Motor neuron (in vitro differentiated cells): ENCODE results near the gene CYB561D1. TPM values are rescaled to one million over a fixed set of nuclear protein-coding genes. Genes with fewer than 3 reads are reported as not detected.

Experiments
- ATAC-seq, 8 experiments: fragments of 200-7000 bp; cut with Tn5 transposase; replicated peaks in 6 of 8; 2 replicates each; pipeline ENCODE4 v1.8.0; 2021; ENCODE audit warnings: mild to moderate bottlenecking in 8 of 8, moderate library complexity in 8 of 8
- H3K27ac ChIP-seq, 2 donors: fragments of 250-450 bp; sonication (Bioruptor Pico); 2 replicates each; pipeline ENCODE4 v1.9.0; 2021; ENCODE audit warnings: antibody characterized with exemption in 2 of 2, mild to moderate bottlenecking in 2 of 2, moderate library complexity in 1 of 2
- H3K4me1 ChIP-seq, 2 donors: fragments of 250-450 bp; sonication (Bioruptor Pico); replicated peaks in 1 of 2; 2 replicates each; pipeline ENCODE4 v1.6.1; 2021; ENCODE audit warnings: antibody characterized with exemption in 2 of 2, mild to moderate bottlenecking in 2 of 2, moderate library complexity in 1 of 2
- H3K4me3 ChIP-seq, 5 donors: fragments of 250-450 bp; sonication (Bioruptor Pico); 2 replicates each; pipeline ENCODE4 v1.9.0; 2021; ENCODE audit warnings: antibody characterized with exemption in 5 of 5, mild to moderate bottlenecking in 5 of 5, moderate library complexity in 4 of 5
- WGBS, 10 experiments: fragments of 450-650 bp; shearing (Covaris generic); methylation state at CpG; one replicate each; pipeline ENCODE4 v1.0.0; 2022; 5-methylcytosine and 5-hydroxymethylcytosine counted together
- in situ Hi-C, 9 experiments: fragments of 400-800 bp; cut with MboI; loops; one replicate each; pipeline ENCODE4 v1.15.0; 2021; ENCODE audit warnings: low sequenced_read_pairs in 9 of 9, low pct_unique_long_range_greater_than_20kb in 2 of 9; ENCODE audit not compliant: unreplicated experiment in 9 of 9
- total RNA-seq, 8 experiments: library from RNA; unstranded; fragments of 300-600 nt; gene quantifications; 2 replicates each; pipeline versions ENCODE4 v1.2.3 to v1.2.4, GENCODE V29; 2022

The CYB561D1 gene
- total RNA-seq, 8 experiments from 2014 or later: 5.8 to 12.6 (median 7.5) TPM

- 0% methylated on average over 2 of the region's 73 CpGs; no CpG with 5 or more reads in 8 of the 10 experiments for WGBS, 10 experiments
- Histone ChIP-seq H3K4me1 (peaks cover 15 to 17% of the 10 kb centered on the region in 2 donors), H3K27ac (peak within 1 kb of the TSS; percentile 99 to 100), H3K4me3 (peak within 1 kb of the TSS; percentile 87 to 100 (median 96))
- in situ Hi-C loops: no loop called here
- ATAC-seq: peak; percentile 76 to 84 (median 79)
Measured at GRCh38 chr1:109483672-109484518, 10.0 kb upstream of the CYB561D1 start, which contains the start of gene ATXN7L2. ATXN7L2 (plus strand) TSS chr1:109483905; CDS start chr1:109483954, 49 bp downstream.

- H3K27ac ChIP-seq: peak overlapping the region; percentile 25 to 100
- in situ Hi-C loops: no loop called here
- peaks cover 15 to 17% of the 10 kb centered on the region in 2 donors for H3K4me1 ChIP-seq
- H3K4me3 ChIP-seq: peak overlapping the region; percentile 87 to 100 (median 96)
- 0 to 48% (median 9%) methylated on average over 4 to 10 of the region's 15 CpGs; no CpG with 5 or more reads in 5 of the 10 experiments for whole genome bisulfite sequencing, 10 experiments
- peak in 3 of 8 experiments; percentile 9 to 18 (median 13) for ATAC-seq
Measured at GRCh38 chr1:109484519-109484975, 9.3 kb upstream of the CYB561D1 start.

DNA sequence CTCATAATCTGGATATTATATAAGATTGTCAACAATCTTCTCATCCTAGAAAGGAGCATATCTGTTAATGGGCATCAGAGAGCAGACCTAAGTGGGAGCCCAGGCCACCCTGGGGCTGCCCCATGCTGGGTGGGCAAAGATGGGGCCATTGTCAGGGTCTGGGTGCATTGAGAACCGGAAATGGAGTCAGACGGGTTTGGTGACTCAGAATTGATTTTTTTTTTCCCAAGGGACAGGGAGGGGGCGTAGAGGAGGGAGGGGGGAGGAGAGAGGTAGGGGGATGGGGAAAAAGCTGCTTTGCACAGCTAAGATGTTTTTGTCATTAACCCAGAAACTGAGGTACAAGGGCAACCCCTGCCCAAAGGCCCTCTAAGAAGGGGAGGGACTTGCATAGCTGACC, 8.9 kb upstream of the CYB561D1 start:
- WGBS, 10 experiments: 0 to 19% (median 0%) methylated on average over 1 to 3 of the region's 3 CpGs; no CpG with 5 or more reads in 7 of the 10 experiments
- H3K27ac ChIP-seq: peak overlapping the region; percentile 25 to 100
- in situ Hi-C loops: no loop called here

GRCh38 chr1:109487261-109487660, 6.6 kb upstream of the CYB561D1 start:
- whole genome bisulfite sequencing, 10 experiments: 80 to 100% (median 80%) methylated on average over 1 to 2 of the region's 5 CpGs; no CpG with 5 or more reads in 7 of the 10 experiments
- in situ Hi-C loops: no loop called here
- H3K27ac ChIP-seq: no peak overlapping the region
- peaks cover 11 to 12% of the 10 kb centered on the region in 2 donors for H3K4me1 ChIP-seq
- ATAC-seq: no peak
- H3K4me3 ChIP-seq: no peak overlapping the region

More for the DNA sequence above, 8.9 kb upstream of the CYB561D1 start:
- ATAC-seq: no peak
- Histone ChIP-seq H3K4me1 (peaks cover 15 to 17% of the 10 kb centered on the region in 2 donors), H3K4me3 (peak overlapping the region; percentile 87 to 100 (median 96))

DNA sequence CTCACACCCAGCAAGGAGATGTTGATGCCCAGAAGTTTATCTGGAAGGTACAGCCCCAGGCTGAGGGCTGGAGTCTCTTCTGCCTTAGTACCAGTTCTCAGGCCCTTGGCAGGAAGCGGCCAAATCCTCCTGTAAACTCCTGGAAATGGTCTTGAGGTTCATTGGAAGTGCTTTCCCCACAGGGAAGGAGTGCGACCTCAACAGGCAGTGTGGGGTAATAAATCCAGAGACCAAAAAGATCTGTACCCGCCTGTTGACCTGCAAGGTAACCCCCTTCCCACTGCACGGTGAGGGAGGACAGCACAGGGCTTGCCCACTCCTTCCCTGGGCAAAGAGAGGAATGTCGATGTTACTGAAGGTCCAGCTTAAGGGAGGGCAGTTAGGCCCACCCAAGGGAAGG, 5.7 kb upstream of the CYB561D1 start:
- ATAC-seq: no peak
- in situ Hi-C loops: no loop called here
- Histone ChIP-seq H3K4me1 (peaks cover 8 to 9% of the 10 kb centered on the region in 2 donors), H3K27ac (no peak overlapping the region), H3K4me3 (no peak overlapping the region)
- 20 to 100% (median 72%) methylated on average over 1 to 5 of the region's 5 CpGs; no CpG with 5 or more reads in 4 of the 10 experiments for WGBS, 10 experiments

DNA sequence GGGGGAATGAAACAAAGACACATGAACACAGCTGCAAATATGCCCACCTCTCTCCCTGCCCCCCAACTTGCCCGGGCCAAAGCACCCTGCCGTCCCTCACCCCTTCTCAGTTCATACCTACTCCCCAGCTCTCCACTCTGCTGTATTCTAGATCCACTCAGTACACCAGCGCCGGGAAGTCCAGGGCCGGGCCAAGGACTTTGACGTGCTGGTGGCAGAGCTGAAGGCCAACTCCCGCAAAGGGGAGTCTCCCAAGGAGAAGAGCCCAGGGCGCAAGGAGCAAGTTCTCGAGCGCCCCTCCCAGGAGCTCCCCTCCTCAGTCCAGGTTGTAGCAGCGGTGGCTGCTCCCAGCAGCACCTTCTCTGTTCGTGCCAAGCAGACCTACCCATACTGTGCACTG, 5.2 kb upstream of the CYB561D1 start:
- Histone ChIP-seq H3K4me3 (no peak overlapping the region), H3K27ac (no peak overlapping the region), H3K4me1 (peaks cover 8 to 9% of the 10 kb centered on the region in 2 donors)
- no peak for ATAC-seq
- WGBS, 10 experiments: 80 to 100% (median 91%) methylated on average over 1 to 11 of the region's 12 CpGs; no CpG with 5 or more reads in 5 of the 10 experiments
- in situ Hi-C loops: no loop called here

DNA sequence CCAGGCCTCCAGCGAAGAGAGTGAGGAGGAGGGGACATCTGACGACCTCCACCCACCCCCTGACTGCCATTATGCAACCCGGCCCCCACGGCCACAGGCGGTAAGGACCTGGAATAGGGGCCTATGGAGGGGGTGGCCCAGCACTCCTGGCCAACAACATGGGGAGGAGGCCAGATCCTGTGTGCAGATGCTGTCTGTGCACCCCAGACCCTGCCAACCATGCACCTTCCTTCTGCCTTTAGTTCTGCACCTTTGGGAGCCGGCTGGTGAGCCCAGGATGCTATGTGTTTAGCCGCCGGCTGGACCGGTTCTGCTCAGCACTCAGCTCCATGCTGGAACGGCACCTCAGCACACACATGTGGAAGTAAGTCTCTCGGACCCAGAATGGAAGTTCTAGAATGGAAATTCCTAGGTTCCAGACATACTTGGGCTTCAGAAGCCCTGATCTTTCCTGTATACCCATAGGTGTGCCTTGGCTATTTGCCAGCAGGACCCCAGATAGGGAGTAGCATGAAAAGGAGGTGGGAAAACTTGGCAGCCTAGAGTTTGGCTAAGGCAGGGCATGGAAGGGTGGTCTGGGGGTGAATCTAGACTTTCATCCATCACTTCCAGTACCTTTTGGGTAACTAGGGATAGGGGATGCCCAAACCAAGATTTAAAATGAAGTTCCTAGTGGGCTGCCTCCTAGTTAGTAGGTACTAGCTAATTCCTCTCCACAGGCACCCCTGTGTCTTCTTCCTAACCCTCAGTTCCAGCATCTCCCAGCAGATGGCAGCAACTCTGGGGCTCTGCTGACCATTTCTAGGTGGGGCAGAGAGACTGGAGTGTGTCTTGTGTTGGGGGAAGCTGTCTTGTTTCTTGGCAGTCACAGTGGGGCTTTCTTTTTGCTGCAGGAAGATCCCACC, 3.6 kb upstream of the CYB561D1 start:
- 75 to 100% (median 100%) methylated on average over 1 to 8 of the region's 11 CpGs; no CpG with 5 or more reads in 5 of the 10 experiments for WGBS, 10 experiments
- H3K4me3 ChIP-seq: no peak overlapping the region
- ATAC-seq: peak in 5 of 8 experiments; percentile 16 to 38 (median 32)
- H3K4me1 ChIP-seq: peaks cover 8 to 9% of the 10 kb centered on the region in 2 donors
- no peak overlapping the region for H3K27ac ChIP-seq
- in situ Hi-C loops: no loop called here

DNA sequence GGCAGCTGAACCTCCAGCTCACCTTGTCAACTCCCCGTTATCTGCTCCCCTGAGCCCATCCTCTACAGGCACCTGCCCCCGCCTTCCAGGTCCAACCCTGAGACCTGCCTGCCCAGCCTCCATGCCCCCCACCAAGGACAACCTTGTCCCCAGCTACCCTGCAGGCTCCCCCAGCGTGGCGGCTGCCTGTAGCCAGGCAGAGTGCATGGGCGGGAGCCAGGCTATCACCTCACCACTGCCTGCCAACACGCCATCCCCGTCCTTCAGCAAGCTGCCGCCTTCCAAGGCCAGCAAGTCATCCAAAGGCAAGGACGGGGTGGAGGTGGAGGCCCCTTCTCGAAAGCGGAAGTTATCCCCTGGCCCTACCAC, 3.0 kb upstream of the CYB561D1 start:
- H3K4me3 ChIP-seq: no peak overlapping the region
- ATAC-seq: no peak
- in situ Hi-C loops: no loop called here
- H3K27ac ChIP-seq: no peak overlapping the region
- H3K4me1 ChIP-seq: peaks cover 6 to 7% of the 10 kb centered on the region in 2 donors
- 40 to 100% (median 89%) methylated on average over 1 to 7 of the region's 11 CpGs; no CpG with 5 or more reads in 3 of the 10 experiments for WGBS, 10 experiments

DNA sequence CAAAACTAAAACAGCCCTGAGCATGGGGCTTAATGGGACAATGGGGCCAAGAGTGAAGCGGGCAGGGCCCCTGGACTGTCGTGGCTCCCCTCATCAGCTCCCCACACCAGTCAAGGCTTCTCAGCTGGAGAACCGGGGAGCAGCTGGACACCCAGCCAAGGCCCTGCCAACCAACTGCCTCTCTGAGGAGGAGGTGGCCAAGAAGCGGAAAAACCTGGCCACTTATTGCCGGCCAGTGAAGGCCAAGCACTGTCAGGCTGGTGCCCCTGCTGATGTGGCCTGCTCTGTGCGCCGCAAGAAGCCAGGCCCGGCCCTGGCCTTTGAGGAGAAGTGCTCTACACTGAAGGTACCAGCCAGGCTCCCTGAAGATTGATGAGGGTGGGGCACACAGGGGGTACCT, 2.5 kb upstream of the CYB561D1 start:
- H3K4me1 ChIP-seq: peaks cover 6 to 7% of the 10 kb centered on the region in 2 donors
- no peak overlapping the region for H3K4me3 ChIP-seq
- no peak overlapping the region for H3K27ac ChIP-seq
- WGBS, 10 experiments: 88 to 100% (median 97%) methylated on average over 2 to 8 of the region's 8 CpGs; no CpG with 5 or more reads in 4 of the 10 experiments
- ATAC-seq: no peak
- in situ Hi-C loops: no loop called here

GRCh38 chr1:109492779-109493178, 1.1 kb upstream of the CYB561D1 start:
- Histone ChIP-seq H3K4me3 (no peak overlapping the region), H3K4me1 (peaks cover 7 to 8% of the 10 kb centered on the region in 2 donors), H3K27ac (no peak overlapping the region)
- in situ Hi-C loops: no loop called here
- 17 to 89% (median 57%) methylated on average over 1 to 4 of the region's 4 CpGs; no CpG with 5 or more reads in 4 of the 10 experiments for WGBS, 10 experiments
- no peak for ATAC-seq

- Histone ChIP-seq H3K27ac (no peak overlapping the region), H3K4me1 (peaks cover 11 to 13% of the 10 kb centered on the region in 2 donors), H3K4me3 (no peak overlapping the region)
- in situ Hi-C loops: no loop called here
- ATAC-seq: peak in 1 of 8 experiments; percentile 9
- WGBS, 10 experiments: 47 to 83% (median 77%) methylated on average over 2 to 4 of the region's 4 CpGs; no CpG with 5 or more reads in 6 of the 10 experiments
Measured at GRCh38 chr1:109493227-109493626, 667 bp upstream of the CYB561D1 start.

DNA sequence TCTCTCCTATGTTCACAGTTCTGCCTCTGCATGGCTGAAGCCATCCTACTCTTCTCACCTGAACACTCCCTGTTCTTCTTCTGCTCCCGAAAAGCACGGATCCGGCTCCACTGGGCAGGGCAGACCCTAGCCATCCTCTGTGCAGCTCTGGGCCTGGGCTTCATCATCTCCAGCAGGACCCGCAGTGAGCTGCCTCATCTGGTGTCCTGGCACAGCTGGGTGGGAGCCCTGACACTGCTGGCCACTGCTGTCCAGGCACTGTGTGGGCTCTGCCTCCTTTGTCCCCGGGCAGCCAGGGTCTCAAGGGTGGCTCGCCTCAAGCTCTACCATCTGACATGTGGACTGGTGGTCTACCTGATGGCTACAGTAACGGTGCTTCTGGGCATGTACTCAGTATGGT, 1.8 kb downstream of the CYB561D1 start:
- 80 to 100% (median 95%) methylated on average over 3 to 7 of the region's 7 CpGs; no CpG with 5 or more reads in 3 of the 10 experiments for WGBS, 10 experiments
- ATAC-seq: no peak
- in situ Hi-C loops: loop anchor here in 2 of 9 experiments (5.0 kb wide), 1 partner anchor 37 kb away; no protein-coding TSS in a partner anchor
- Histone ChIP-seq H3K4me3 (no peak overlapping the region), H3K27ac (no peak overlapping the region), H3K4me1 (peaks cover 11 to 22% of the 10 kb centered on the region in 2 donors)
